Brain pericyte (primary cell): ENCODE measurements around the gene C21orf58.

Experiments used
- DNase-seq: peaks from one replicate; pipeline ENCODE4 v3.0.0-alpha.2; 2012; ENCODE audit warnings: low read depth, low spot score

C21orf58 gene

DNA sequence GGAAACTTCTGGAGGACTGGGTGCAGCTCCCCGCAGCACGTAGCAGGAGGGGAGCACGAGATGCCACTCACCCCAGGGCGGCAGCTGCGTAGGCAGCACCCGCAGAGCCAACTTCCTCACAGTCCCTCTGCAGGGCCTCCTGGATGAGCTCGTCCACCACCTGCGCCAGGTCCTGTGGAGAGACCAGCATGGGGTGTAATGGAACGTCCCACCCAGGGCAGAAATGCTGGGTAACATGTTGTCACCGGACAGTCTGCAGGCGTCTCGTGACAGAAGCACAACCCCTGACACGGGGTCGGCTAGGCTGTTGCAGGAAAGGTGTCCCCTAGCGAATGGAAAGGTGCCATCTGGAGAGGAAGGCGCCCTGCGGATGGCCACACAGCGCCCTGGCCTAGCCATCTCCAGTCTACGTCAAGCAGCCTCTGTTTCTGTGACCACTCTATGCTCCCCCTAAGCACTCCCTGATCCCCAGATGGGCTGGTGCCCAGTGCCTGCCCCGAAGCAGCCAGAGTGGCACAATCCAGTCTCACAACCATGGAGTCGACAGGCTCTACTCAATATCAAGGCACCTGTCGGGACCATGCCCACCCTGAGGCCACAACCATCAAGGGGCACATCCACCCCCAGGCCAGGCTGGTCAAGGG, 59.5 kb downstream of the C21orf58 start:
- no peak for DNase-seq

DNA sequence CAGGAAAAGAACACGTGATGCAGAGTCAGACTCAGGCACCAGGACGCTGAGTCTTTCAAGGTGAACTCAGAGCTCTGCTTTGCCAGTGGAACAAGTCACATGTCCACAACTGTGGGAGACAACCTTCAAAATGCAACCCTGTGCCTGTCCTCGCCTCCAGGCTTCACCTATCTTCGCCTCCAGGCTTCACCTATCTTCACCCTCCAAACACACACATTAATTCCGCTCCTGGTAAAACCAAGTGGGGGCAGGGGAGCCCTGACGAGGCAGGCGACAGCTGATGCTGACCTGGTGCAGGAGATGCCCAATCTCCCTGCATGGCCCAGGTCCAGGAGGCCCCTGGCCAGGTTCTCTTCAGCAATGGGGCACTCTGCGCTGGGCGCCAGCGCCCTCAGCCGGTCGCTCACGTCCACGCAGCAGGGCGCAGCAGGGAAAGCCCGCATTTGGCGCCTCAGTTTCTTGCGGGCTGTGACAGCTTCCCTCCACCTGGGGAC, 67.1 kb downstream of the C21orf58 start:
- DNase-seq = no peak

DNA sequence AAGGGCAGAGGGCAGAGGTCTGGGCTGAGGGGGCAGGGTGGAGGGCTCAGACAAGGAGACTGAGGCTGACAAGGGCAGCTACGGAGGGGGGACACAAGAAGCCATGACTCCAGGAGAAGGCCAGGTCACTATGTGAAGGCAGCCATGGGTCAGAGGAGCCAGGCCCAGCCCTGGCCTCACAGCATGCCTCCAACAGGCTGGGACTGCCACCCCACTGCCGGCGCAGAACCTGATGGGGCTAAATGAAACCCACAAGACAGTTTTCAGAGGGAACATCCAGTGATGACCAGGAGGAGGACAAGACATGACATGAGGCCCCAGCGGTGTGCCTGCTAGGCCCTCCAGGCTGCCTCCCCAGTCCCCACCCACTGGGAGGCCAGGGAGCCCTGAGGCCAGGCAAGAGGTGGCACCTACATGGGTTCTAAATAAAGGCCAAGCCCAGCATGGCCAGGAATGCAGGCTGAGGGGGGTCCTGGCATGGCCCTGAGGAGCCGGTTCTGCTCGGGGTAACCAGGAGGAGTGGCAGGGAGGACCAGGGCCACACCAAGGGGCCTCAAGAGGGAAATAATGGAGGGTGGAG, 67.8 kb downstream of the C21orf58 start:
- no peak for DNase-seq

DNA sequence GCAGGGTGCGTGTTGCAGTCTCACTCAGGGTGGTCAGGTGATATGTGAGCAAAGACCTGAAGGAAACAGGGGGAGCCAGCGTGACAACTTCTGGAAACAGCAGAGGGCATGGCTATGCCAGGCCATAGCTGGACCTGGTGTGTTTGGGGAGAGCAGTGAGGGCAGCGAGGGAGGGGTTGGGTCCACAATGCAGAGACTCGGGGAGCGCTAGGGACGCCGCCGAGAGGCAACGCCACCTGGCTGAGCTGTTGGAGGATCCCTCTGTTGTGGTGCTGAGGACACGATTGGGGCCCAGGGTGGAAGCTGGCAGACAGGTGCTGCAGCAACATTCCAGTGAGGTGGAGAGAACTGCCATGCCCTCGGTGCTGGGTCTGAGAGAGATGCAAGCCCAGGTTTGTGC, 68.5 kb downstream of the C21orf58 start:
- no peak for DNase-seq

DNA sequence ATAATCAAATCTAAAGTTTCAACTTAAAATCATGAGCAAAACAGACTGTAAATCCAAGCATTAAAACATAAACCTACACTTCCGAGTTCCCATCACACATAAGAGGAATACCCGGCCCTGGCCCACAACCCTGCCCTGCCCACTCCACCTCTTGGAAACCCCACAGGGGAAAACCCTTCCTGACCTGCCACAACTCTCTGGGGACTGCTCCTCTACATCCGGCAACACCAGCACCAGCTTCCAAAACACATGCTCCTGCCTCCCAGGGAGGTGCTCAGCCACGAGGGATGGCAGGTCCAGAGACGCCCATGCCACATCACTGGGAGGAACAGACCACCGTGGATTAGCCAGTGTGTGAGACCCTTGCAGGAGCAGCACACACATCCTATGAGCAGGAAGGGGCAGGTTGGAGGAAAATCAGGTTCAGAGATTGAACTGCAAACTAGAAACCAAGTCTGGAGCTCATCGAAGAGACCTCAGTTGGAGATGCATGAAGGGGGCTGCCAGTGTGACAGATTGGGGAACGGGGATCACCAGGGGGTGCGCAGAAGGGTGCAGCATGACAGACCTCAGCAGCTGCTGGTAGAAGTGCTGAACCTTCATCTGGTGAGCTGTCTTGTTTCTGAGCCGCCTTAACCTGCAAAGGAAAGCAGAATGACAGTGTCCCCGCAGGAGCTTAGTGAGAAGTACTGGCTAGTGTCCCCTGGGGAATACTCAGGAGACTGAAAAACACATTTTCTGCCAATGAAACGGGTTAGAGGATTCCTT, 69.3 kb downstream of the C21orf58 start:
- DNase-seq = no peak

DNA sequence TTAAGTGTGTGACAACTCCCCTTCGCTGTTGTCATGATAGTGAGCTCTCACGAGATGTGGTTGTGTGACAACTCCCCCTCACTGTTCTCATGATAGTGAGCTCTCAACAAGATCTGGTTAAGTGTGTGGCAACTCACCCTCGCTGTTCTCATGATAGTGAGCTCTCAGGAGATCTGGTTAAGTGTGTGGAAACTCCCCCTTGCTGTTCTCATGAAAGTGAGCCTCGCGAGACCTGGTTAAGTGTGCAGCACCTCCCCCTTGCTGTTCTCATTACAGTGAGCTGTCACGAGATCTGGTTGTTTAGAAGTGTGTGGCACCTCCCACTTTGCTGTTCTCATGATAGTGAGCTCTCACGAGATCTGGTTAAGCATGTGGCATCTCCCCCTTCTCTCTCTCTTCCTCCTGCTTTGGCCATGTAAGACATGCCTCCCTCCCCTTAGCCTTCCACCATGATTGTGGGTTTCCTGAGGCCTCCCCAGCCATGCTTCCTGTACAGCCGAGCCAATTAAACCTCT, 70.0 kb downstream of the C21orf58 start:
- no peak for DNase-seq

DNA sequence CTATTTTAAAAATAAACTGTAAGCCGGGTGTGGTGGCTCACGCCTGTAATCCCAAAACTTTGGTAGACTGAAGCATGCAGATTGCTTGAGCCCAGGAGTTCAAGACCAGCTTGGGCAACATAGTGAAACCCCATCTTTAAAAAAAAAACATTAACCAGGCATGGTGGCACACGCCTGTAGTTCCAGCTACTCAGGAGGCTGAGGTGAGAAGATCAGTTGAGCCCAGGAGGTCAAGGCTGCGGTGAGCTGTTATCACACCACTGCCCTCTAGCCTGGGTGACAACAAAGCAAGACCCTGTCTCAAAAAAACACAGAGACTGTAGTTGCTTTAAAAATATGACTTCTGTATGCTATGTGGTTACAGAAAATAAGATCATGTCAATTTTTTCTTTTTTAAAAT, 70.8 kb downstream of the C21orf58 start:
- DNase-seq = no peak
